ENCODE measurements around the gene ZNF581.
A peak's percentile ranks its signal among the peaks of the same experiment; 100 is the strongest.

The ZNF581 gene

GRCh38 chr19:55635334-55635717 is 8.1 kb upstream of the ZNF581 start:
- no peak for DNase-seq

GRCh38 chr19:55635856-55636440 is 7.5 kb upstream of the ZNF581 start:
- no peak for DNase-seq

- DNase-seq: no peak
These were observed 6.7 kb upstream of the ZNF581 start for GRCh38 chr19:55636723-55637122.

GRCh38 chr19:55637534-55637933 is 5.9 kb upstream of the ZNF581 start:
- DNase-seq: no peak

- DNase-seq: peak; percentile 65 to 77
These were observed 4.5 kb upstream of the ZNF581 start for GRCh38 chr19:55638864-55639359.

- DNase-seq: peak; percentile 81 to 82
These were observed 3.3 kb upstream of the ZNF581 start for GRCh38 chr19:55640043-55640576.

GRCh38 chr19:55640577-55641425 is 2.6 kb upstream of the ZNF581 start, which contains the start of gene ZNF580:
Gene ZNF580, plus strand, starts transcription at chr19:55641002. Its CDS starts 1,507 bp downstream, at chr19:55642509.
- peak; percentile 38 to 70 for DNase-seq

GRCh38 chr19:55641426-55642152 is 1.9 kb upstream of the ZNF581 start:
- peak in 1 of 2 donors; percentile 53 for DNase-seq

- DNase-seq: peak in 1 of 2 donors; percentile 29
These were observed 1.1 kb upstream of the ZNF581 start for GRCh38 chr19:55642153-55643002.

- no peak for DNase-seq
These were observed 383 bp downstream of the ZNF581 start for GRCh38 chr19:55643887-55644176.

GRCh38 chr19:55644191-55644833 is 863 bp downstream of the ZNF581 start:
- no peak for DNase-seq

GRCh38 chr19:55644842-55645511 is 1.5 kb downstream of the ZNF581 start:
- DNase-seq: no peak

- DNase-seq: no peak
These were observed 2.0 kb downstream of the ZNF581 start for GRCh38 chr19:55645512-55645881.

GRCh38 chr19:55646889-55647731 is 3.7 kb downstream of the ZNF581 start:
- DNase-seq: no peak

GRCh38 chr19:55647732-55648584 is 4.5 kb downstream of the ZNF581 start, which contains the start of gene CCDC106:
Gene CCDC106, plus strand, starts transcription at chr19:55648212. Its CDS starts 835 bp downstream, at chr19:55649047.
- DNase-seq: peak in 1 of 2 donors; percentile 50

- DNase-seq: no peak
These were observed 5.3 kb downstream of the ZNF581 start for GRCh38 chr19:55648585-55649267.

GRCh38 chr19:55649268-55650125 is 6.0 kb downstream of the ZNF581 start:
- no peak for DNase-seq
